ENCODE measurements around the gene NKAPD1. TPM values are rescaled to one million over a fixed set of nuclear protein-coding genes. Genes with fewer than 3 reads are reported as not detected.
A peak's percentile ranks its signal among the peaks of the same experiment; 100 is the strongest.
"Not testable (repeated sequence)": the region's sequence is repeated elsewhere in the genome, so short reads cannot be mapped to it uniquely, and the experiment has no call there.

Gene NKAPD1, protein sequence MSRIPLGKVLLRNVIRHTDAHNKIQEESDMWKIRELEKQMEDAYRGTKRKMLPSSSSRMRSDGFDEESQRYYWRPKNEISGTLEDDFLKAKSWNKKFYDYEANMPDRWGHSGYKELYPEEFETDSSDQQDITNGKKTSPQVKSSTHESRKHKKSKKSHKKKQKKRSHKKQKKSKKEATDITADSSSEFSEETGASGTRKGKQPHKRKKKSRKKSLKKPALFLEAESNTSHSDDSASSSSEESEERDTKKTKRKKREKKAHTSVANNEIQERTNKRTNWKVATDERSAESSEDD
- total RNA-seq = 12.1 TPM

DNA sequence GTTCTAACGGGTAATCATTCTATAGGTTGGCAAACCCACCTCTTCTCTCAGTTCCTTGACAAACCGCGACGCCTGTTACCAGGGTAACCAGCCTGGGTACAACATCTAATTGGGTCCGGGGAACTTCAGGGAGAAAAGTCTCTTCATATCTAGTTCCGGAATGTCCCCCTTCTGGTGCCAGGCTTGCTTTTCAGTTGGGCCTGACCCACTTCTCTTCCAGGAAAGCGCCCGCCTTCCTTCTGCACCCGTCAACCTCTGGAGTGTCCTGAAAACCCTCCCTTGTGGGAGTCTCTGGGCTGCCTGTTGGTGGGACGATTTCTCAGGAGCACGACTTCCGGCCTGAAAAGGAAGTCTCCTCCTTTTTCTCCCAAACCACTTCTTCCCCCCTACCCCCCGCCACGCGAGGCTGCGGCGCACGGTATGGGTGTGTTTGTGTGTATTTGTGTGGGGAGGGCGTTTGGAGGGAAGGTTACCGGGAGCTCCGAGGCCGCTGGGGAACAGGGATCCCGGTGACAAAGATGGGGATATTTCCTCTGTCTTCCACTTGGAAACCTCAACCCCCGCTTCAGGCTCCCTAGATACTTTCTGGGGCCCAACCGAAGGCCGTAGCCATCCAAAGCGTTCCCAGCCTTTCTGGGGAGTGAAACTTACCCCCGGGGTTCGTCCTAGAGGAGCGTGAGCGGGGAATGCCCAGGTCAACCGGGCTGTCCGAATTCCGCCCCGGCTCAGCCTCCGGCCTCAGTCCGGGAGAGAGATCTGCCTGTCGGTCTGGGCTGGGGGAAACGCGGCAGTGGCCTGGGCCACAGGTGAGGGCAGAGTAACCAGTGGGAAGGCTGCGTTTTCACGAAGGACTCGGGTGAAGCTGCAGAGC is at the start of gene NKAPD1, which contains the start of gene PIH1D2:
TSS of gene NKAPD1 (plus strand) at position 359 of the 871 bp plus-strand sequence. CDS start 1,276 bp downstream, outside the sequence.
TSS of gene PIH1D2 (minus strand) at position 77 of the 871 bp plus-strand sequence. CDS start 843 bp downstream, outside the sequence.
- DNase-seq (ENCODE audit: low read depth in 2 of 3, low spot score in 2 of 3) = peak; percentile 77 to 94 (median 87)

DNA sequence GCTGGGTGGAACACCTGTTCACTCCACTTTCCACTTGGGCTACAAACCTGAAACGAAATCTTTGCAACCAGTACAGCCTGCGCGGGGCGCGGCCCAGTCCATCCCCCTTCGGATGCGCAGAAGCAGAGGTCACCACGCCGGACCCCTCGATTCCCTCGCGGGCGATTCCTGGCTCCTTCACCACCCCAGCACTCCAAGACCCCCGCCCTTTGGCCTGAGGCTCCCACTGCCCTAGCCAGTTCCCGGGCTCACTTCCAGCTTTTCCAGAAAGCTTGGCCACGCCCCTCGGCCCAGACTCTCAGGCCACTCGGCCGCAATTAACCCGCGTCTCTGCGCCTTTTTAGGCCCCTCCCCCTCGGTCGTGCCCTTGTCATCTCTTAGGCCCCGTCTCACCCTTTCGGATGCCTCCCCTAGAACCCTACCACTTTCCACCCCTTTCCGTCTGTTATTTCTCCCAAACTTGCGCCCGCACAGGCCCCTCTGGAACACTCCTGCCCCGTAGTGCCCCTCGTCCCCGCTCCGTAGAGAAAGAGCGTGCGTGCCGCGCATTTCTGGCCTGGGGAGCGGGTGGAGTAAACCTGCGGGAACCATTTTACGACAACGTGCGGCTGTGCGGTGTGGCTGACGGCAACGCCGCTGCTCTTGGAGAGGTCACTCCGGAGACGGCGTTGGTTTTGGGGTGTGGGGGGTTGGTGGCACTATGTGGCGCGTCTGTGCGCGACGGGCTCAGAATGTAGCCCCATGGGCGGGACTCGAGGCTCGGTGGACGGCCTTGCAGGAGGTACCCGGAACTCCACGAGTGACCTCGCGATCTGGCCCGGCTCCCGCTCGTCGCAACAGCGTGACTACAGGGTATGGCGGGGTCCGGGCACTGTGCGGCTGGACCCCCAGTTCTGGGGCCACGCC is 49.1 kb upstream of the NKAPD1 start, which contains the start of gene DLAT:
TSS of gene DLAT (plus strand) at position 636 of the 906 bp plus-strand sequence. CDS start at position 701, 65 bp downstream.
- peak; percentile 64 to 86 (median 82) for DNase-seq (ENCODE audit: low read depth in 2 of 3, low spot score in 2 of 3)

DNA sequence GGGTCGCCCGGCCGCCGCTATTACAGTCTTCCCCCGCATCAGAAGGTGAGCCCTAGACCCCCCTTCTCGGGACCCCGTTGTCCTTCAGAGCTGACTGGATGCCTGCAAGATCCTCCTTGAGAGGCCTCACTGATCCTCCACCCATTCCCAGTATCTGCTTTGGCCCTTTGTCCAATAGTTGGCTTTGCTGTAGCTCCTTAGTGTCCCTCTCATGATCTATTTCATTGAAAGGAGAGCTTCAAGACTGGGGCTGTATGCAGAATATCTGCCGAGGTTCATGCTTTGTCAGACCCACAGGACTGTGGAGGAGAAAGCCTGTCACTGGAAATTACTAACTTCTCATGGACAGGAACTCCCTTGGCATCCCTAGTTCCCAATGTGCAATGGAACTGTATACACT is 48.4 kb upstream of the NKAPD1 start:
- no peak for DNase-seq (ENCODE audit: low read depth in 2 of 3, low spot score in 2 of 3)

DNA sequence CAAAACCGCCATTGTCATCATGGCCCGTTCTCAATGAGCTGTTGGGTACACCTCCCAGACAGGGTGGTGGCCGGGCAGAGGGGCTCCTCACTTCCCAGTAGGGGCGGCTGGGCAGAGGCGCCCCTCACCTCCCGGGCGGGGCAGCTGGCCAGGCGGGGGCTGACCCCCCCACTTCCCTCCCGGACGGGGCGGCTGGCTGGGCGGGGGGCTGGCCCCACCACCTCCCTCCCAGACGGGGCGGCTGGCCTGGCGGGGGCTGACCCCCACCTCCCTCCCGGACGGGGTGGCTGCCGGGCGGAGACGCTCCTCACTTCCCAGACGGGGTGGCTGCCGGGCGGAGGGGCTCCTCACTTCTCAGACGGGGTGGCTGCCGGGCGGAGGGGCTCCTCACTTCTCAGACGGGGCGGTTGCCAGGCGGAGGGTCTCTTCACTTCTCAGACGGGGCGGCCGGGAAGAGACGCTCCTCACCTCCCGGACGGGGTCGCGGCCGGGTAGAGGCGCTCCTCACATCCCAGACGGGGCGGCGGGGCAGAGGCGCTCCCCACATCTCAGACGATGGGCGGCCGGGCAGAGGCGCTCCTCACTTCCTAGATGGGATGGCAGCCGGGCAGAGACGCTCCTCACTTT is 47.2 kb upstream of the NKAPD1 start:
- not testable (repeated sequence) for DNase-seq (ENCODE audit: low read depth in 2 of 3, low spot score in 2 of 3)

DNA sequence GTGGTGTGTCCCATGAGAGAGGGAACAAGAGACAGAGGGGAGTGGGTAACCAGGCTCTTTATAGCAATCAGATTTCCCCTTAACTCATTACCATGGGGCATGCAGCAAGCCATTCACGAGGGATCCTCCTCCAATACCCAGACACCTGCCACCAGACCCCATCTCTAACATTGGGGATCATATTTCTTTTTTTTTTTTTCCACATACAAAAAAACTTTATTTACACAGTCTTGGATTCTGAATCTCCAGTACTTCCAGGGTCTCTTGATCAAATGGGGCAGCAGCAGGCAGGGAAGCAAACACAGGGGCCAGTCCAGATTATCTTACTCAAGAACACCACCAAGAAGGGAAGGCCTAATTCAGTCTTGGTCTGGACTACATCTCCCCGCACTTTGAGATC is 44.6 kb upstream of the NKAPD1 start:
- no peak for DNase-seq (ENCODE audit: low read depth in 2 of 3, low spot score in 2 of 3)

DNA sequence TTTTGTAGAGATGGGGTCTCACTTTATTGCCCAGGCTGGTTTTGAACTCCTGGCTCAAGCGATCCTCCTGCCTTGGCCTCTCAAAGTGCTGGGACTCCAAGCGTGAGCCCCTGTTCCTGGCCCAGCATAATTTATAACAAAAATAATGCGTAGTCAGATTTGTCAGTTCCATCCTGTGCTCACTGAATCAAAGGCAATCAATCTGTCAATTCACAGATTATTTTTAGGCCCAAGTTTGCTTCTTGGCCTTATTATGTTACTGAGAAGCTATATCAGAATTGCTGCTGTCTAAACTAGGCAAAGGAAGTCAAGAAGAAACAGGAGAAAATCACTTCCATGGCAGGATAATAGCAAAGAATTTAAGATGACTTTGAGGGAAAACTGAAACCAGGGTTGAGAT is 40.2 kb upstream of the NKAPD1 start:
- DNase-seq (ENCODE audit: low read depth in 2 of 3, low spot score in 2 of 3) = no peak

DNA sequence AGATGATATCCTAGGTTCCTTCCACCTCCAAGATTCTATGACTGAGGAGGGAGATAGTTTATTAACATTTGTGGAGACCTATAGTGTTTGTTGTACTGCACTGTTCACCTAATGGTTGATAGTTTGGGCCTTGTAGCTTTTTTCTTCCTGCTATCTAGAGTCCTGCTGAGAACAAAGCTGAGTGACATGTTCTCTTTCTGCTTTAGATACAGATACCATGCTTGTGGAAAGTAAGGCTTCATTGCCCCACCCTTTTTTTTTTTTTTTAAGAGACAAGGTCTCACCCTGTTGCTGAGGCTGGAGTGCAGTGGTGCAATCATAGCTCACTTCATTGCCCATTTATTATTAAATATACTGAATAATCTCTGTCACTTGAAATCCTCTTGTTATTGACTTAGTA is 36.6 kb upstream of the NKAPD1 start:
- DNase-seq (ENCODE audit: low read depth in 2 of 3, low spot score in 2 of 3) = no peak

DNA sequence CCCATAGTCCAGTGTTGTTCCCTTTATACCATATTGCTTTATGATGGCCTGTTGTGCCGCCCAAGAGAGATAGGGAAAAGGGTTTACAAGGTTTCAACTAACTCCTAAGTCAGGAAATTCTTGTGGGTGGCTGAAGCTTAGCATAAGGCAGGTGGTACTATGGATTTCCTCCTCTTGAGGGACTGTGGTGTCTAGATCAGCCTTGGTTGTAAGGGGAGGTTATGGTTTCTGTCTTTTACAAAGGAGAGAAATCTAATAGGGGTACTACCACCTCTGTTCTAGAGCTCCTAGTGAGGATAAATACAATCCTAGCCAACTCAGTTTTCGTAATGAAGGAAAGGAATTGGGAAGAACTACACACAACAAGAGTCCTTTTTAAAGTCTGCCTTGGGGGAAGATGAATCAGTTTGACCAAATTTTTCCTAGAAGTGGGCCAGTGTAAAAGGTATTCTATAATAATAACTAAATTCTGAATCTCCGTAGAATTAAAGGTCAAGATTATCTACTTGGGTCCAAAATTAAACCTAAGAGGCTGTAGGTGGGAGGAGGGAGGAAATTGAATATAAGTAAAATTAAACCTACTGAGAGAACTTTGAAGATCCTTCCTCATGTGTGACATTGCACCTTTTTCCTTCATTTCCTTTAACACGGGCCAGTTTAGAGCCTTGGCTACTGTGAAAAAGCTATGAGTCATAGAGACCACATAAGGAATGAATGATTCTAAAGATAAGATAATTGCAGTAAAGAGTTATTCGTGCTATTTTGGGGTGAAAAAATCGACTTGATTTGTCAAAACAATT is 31.7 kb upstream of the NKAPD1 start:
- DNase-seq (ENCODE audit: low read depth in 2 of 3, low spot score in 2 of 3) = peak in 2 of 3 donors; percentile 57 to 70

DNA sequence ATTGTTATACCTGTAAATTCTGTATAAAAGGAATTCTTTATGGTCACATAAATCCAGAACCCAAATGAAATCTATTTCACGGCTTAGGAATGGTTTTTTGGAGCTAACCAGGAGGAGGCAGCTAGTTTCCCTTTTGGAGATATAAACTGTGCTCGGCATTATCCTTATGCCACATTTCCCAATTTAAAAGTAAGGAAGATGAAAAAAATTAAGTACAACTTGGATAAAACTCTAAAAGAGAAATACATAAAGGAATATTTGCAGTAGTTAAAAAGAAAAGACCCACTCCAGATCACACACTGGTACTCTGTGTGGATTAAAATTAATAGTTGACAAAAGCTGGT is 31.2 kb upstream of the NKAPD1 start:
- no peak for DNase-seq (ENCODE audit: low read depth in 2 of 3, low spot score in 2 of 3)

DNA sequence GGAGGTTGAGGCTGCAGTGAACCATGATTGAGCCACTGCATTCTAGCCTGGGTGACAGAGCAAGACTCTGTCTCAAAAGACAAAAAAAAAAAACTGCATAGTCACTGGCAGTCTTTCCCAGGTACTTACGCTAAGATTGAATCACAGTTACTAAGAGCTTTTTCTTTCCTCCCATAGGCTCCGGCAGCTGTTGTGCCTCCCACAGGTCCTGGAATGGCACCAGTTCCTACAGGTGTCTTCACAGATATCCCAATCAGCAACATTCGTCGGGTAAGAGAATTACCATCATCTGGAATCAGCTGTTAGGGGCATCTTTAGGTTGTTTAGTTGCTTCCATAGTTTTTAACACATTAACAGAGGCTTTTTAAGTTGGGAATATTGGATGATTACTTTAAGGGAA is 29.1 kb upstream of the NKAPD1 start:
- DNase-seq (ENCODE audit: low read depth in 2 of 3, low spot score in 2 of 3) = no peak

DNA sequence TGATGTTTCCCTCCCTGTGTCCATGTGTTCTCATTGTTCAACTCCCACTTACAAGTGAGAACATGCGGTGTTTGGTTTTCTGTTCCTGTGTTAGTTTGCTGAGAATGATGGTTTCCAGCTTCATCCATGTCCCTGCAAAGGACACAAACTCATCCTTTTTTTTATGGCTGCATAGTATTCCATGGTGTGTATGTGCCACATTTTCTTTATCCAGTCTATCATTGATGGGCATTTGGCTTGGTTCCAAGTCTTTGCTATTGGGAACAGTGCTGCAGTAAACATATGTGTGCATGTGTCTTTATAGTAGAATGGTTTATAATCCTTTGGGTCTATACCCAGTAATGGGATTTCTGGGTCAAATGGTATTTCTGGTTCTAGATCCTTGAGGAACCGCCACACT is 27.5 kb upstream of the NKAPD1 start:
- not testable (repeated sequence) for DNase-seq (ENCODE audit: low read depth in 2 of 3, low spot score in 2 of 3)

DNA sequence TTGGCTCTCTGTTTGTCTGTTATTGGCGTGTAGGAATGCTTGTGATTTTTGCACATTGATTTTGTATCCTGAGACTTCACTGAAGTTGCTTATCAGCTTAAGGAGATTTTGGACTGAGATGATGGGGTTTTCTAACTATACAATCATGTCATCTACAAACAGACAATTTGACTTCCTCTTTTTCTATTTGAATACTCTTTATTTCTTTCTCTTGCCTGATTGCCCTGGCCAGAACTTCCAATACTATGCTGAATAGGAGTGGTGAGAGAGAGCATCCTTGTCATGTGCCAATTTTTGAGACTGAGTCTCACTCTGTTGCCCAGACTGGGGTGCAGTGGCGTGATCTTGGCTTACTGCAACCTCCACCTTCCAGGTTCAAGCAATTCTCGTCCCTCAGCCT is 25.8 kb upstream of the NKAPD1 start:
- not testable (repeated sequence) for DNase-seq (ENCODE audit: low read depth in 2 of 3, low spot score in 2 of 3)

DNA sequence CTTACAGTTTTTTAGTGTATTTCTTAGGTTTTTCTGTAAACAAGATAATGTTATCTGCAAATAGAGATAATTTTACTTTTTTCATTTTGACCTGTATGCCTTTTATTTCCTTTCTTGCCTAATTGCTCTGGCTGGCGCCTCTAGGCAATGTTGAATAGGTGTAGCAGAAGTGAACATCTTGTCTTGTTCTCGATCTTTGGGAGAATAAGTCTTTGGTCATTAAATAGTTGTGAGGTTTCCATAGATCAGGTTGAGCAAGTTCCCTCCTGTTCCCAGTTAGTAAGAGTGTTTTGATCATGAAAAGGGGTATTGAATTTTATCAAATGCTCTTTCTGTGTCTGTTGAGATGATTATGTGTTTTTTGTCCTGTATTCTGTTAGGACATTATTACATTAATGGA is 24.3 kb upstream of the NKAPD1 start:
- DNase-seq (ENCODE audit: low read depth in 2 of 3, low spot score in 2 of 3) = no peak

DNA sequence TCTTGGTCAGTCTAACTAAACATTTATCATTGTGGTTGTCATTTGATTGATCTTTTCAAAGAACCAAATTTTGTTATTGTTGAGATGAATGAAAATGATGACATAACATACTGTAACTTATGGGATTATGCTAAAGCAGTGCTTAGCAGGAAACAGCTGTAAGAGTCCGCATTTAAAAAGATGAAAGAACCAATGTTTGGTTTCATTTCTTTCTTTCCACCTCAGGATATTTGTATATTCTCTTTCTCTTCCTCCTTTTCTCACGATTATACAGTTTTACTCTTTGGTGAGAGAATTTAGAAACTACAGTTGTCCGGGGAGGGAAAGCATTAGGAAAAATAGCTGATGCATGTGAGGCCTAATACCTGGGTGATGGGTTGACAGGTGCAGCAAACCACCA is 23.4 kb upstream of the NKAPD1 start:
- no peak for DNase-seq (ENCODE audit: low read depth in 2 of 3, low spot score in 2 of 3)

DNA sequence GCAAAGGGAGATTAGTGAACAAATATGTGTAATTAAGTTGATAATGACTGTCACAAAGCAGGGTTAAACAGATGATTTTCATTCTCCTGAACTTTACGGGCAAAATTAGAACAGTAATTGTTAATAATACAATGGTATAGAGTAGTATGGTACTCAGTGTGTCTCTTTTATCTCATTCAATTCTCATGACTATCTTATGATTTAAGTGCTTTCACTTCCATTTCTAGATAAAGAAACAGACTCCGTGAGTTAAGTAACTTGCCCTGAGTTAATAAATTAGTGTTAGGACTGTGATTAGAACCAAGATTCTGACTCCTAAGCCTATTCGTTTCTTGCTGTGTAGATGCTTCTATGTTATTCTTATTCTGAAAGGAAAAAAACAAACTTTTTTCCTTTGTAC is 22.3 kb upstream of the NKAPD1 start:
- DNase-seq (ENCODE audit: low read depth in 2 of 3, low spot score in 2 of 3) = no peak

DNA sequence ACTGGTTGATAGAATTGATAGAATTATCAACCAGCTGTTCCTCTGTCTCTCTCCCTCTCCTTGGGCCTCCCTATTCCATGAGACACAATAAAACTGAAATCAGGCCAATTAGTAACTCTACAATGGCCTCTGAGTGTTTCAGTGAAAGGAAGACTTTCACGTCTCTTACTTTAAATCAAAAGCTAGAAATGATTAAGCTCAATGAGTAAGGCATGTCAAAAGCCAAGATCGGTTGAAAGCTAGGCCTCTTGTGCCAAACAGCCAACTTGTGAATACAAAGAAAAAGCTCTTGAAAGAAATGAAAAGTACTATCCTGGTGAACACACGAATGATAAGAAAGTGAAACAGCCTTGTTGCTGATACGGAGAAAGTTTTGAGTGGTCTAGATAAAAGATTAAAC is 16.9 kb upstream of the NKAPD1 start:
- DNase-seq (ENCODE audit: low read depth in 2 of 3, low spot score in 2 of 3) = no peak

DNA sequence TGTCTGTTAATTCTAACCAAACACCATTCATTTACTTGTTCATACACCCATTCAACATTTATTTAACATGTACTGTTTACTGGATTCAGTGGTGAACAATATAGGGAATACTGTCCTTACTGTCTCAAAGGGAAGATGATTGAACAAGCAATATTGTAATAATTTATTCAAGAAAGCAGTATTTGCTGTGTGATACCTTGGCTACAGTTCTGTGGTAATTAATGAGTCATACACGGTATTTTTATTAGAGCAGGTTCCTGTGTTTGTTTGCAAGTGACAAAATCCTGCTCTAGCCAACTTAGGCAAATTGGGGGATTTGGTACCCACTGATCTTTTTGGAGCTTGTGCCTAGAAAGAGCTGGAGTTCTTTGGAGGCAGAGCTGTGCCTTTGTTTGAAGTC is 16.0 kb upstream of the NKAPD1 start:
- no peak for DNase-seq (ENCODE audit: low read depth in 2 of 3, low spot score in 2 of 3)

DNA sequence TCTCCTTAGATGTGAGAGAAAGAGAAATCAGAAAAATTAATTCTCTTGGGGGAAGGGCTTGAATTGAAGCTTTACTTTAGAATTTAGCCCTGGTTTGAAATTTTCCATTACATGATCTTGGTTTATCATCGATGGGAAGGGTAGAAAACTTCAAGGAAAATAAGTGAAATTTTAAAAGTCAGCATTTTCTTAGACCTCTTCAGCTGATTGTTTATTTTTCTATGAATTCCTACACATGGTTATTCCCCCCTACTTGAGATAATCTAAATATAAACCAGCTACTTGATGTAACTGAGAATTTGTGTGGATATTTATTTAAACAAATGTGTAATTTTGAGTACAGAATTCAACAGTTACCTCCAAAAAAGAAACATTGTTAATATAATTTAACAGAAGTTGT is 11.2 kb upstream of the NKAPD1 start:
- no peak for DNase-seq (ENCODE audit: low read depth in 2 of 3, low spot score in 2 of 3)

DNA sequence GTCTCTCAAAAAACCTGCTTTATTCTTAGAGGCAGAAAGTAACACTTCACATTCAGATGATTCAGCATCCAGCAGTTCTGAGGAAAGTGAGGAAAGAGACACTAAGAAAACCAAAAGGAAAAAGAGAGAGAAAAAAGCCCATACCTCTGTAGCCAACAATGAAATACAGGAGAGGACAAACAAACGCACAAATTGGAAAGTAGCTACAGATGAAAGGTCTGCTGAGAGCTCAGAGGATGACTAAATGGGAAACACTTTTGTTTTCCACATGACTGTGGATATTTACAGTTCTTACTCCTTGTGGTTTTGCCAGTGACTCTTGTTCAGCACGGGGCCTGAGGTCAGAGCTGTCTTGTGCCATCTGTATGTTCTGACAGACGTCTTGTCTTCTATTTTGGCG is 8.6 kb downstream of the NKAPD1 start:
- DNase-seq (ENCODE audit: low read depth in 2 of 3, low spot score in 2 of 3) = no peak
